ENCODE data around the gene RBM38.

RBM38 gene

DNA sequence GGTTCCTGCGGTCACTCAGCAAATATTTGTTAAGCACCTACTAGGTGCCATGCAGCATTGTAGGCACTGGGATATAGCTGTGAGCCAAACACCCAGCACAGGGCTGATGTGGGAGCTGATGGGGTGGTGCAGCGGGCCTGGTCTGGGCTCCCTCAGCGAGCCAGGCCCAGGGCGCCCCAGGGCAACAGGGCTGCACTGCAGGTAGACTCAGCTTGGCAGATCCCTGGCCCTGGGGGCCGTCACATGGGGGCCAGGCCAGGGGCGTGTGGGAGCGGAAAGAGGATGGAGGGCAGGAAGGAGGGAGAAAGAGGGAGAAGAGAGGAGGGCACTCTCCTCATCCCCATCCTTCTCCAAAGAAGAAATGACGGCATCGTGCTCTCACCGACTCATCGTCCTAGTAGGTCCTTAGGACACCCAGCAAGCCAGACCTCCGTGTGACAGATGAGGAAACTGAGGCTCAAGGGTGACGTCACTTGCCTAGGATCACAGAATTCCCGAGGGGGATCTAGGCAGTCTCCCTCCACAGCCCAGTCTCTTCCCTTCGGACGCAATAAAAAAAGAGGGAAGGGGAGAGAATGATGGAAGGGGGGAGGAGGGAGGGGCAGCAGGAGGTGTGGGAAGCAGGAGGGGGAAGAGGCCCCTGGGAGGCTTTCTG, 53.3 kb downstream of the RBM38 start:
- Histone ChIP-seq H3K4me3 (ENCODE audit: severe bottlenecking) (no peak overlapping the region), H3K9me3 (ENCODE audit: severe bottlenecking) (no peaks in the 10 kb centered on the region), H3K27me3 (ENCODE audit: insufficient read depth, poor library complexity, severe bottlenecking) (peaks cover 9% of the 10 kb centered on the region), H3K36me3 (ENCODE audit: low read depth) (no peaks in the 10 kb centered on the region), H3K4me1 (ENCODE audit: insufficient read depth, poor library complexity, severe bottlenecking) (no peaks in the 10 kb centered on the region), H3K27ac (ENCODE audit: poor library complexity, severe bottlenecking) (no peak overlapping the region)
- TF ChIP-seq, protein P1, sequence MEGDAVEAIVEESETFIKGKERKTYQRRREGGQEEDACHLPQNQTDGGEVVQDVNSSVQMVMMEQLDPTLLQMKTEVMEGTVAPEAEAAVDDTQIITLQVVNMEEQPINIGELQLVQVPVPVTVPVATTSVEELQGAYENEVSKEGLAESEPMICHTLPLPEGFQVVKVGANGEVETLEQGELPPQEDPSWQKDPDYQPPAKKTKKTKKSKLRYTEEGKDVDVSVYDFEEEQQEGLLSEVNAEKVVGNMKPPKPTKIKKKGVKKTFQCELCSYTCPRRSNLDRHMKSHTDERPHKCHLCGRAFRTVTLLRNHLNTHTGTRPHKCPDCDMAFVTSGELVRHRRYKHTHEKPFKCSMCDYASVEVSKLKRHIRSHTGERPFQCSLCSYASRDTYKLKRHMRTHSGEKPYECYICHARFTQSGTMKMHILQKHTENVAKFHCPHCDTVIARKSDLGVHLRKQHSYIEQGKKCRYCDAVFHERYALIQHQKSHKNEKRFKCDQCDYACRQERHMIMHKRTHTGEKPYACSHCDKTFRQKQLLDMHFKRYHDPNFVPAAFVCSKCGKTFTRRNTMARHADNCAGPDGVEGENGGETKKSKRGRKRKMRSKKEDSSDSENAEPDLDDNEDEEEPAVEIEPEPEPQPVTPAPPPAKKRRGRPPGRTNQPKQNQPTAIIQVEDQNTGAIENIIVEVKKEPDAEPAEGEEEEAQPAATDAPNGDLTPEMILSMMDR (IDR thresholded peaks at IDR 0.05; ENCODE audit: poor library complexity, severe bottlenecking), result no peak
- DNase-seq (ENCODE audit: low spot score) (peak; percentile 74), ATAC-seq (ENCODE audit: low read depth) (no peak)

- no peak for ATAC-seq (ENCODE audit: low read depth)
- Histone ChIP-seq H3K27ac (ENCODE audit: poor library complexity, severe bottlenecking) (no peak overlapping the region), H3K27me3 (ENCODE audit: insufficient read depth, poor library complexity, severe bottlenecking) (peaks cover 14% of the 10 kb centered on the region), H3K4me1 (ENCODE audit: insufficient read depth, poor library complexity, severe bottlenecking) (no peaks in the 10 kb centered on the region), H3K9me3 (ENCODE audit: severe bottlenecking) (no peaks in the 10 kb centered on the region), H3K36me3 (ENCODE audit: low read depth) (no peaks in the 10 kb centered on the region), H3K4me3 (ENCODE audit: severe bottlenecking) (no peak overlapping the region)
- TF ChIP-seq, protein P1 (IDR thresholded peaks at IDR 0.05; ENCODE audit: poor library complexity, severe bottlenecking), result no peak
- DNase-seq (ENCODE audit: low spot score), result peak; percentile 79
Observed at GRCh38 chr20:57445298-57445697, 54.1 kb downstream of the RBM38 start.

- ATAC-seq (ENCODE audit: low read depth) (no peak), DNase-seq (ENCODE audit: low spot score) (no peak)
- peaks cover 17% of the 10 kb centered on the region for H3K27me3 ChIP-seq (ENCODE audit: insufficient read depth, poor library complexity, severe bottlenecking)
- TF ChIP-seq, protein P1 (IDR thresholded peaks at IDR 0.05; ENCODE audit: poor library complexity, severe bottlenecking), result no peak
- no peaks in the 10 kb centered on the region for H3K36me3 ChIP-seq (ENCODE audit: low read depth)
- H3K9me3 ChIP-seq (ENCODE audit: severe bottlenecking), result no peaks in the 10 kb centered on the region
- H3K4me1 ChIP-seq (ENCODE audit: insufficient read depth, poor library complexity, severe bottlenecking), result no peaks in the 10 kb centered on the region
- no peak overlapping the region for H3K4me3 ChIP-seq (ENCODE audit: severe bottlenecking)
- H3K27ac ChIP-seq (ENCODE audit: poor library complexity, severe bottlenecking), result no peak overlapping the region
Observed at GRCh38 chr20:57445774-57446173, 54.6 kb downstream of the RBM38 start.

DNA sequence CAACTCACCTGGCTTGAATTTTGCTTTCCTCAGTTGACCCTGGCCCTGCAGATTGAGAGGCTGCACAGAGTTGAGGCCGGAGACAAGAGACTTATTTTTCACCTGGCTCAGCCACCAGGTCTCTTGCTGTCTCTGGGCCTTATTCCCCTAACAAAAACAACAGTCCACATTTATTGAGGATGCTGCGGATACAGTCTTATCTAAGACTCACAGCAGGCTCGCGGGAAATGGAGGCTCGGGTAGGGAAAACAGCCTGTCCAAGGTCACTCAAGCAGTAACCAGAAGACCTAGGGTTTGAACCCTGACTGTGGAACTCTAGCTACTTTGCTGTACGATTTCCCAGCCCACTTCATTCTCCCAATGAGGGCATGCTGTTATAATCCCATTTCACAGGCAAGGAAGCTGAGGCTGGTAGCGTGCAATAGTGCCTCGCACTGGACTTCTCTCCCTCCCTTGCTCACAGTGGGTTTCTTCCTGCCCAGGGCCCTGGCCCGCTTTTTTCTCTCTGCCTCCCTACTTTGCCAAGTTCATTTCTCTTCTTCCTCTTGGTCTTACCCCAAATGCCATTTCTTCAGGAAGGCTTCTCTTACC, 57.7 kb downstream of the RBM38 start:
- DNase-seq (ENCODE audit: low spot score) (no peak), ATAC-seq (ENCODE audit: low read depth) (no peak)
- no peaks in the 10 kb centered on the region for H3K36me3 ChIP-seq (ENCODE audit: low read depth)
- TF ChIP-seq, protein P1 (IDR thresholded peaks at IDR 0.05; ENCODE audit: poor library complexity, severe bottlenecking), result no peak
- no peak overlapping the region for H3K27ac ChIP-seq (ENCODE audit: poor library complexity, severe bottlenecking)
- no peak overlapping the region for H3K4me3 ChIP-seq (ENCODE audit: severe bottlenecking)
- no peaks in the 10 kb centered on the region for H3K9me3 ChIP-seq (ENCODE audit: severe bottlenecking)
- peaks cover 24% of the 10 kb centered on the region for H3K27me3 ChIP-seq (ENCODE audit: insufficient read depth, poor library complexity, severe bottlenecking)
- no peaks in the 10 kb centered on the region for H3K4me1 ChIP-seq (ENCODE audit: insufficient read depth, poor library complexity, severe bottlenecking)
